RKO (cell line): ENCODE results near the gene KIF2A.

Experiments
- DNase-seq: peaks from one replicate; pipeline ENCODE4 v3.0.0-alpha.2; 2016; ENCODE audit warnings: low spot score

Gene KIF2A

GRCh38 chr5:62305715-62306322, at the start of gene KIF2A:
Gene KIF2A (plus strand): TSS chr5:62306206. CDS start chr5:62306473, 267 bp downstream.
- DNase-seq: peak; percentile 95

GRCh38 chr5:62257020-62257367, 49.0 kb upstream of the KIF2A start:
- no peak for DNase-seq

- DNase-seq: no peak
These were observed 47.4 kb upstream of the KIF2A start for GRCh38 chr5:62258654-62259053.

GRCh38 chr5:62259699-62260250, 46.2 kb upstream of the KIF2A start:
- no peak for DNase-seq

GRCh38 chr5:62260513-62260912, 45.5 kb upstream of the KIF2A start:
- DNase-seq: no peak

GRCh38 chr5:62263401-62263800, 42.6 kb upstream of the KIF2A start:
- DNase-seq: no peak

- DNase-seq: no peak
These were observed 40.3 kb upstream of the KIF2A start for GRCh38 chr5:62265648-62266112.

GRCh38 chr5:62266573-62266972, 39.4 kb upstream of the KIF2A start:
- DNase-seq: no peak

- peak; percentile 3 for DNase-seq
These were observed 37.8 kb upstream of the KIF2A start for GRCh38 chr5:62268234-62268633.

GRCh38 chr5:62268792-62269191, 37.2 kb upstream of the KIF2A start:
- no peak for DNase-seq

- DNase-seq: no peak
These were observed 34.6 kb upstream of the KIF2A start for GRCh38 chr5:62271370-62271769.

GRCh38 chr5:62271870-62272269, 34.1 kb upstream of the KIF2A start:
- no peak for DNase-seq

- no peak for DNase-seq
These were observed 32.3 kb upstream of the KIF2A start for GRCh38 chr5:62273687-62274086.

GRCh38 chr5:62275581-62275980, 30.4 kb upstream of the KIF2A start:
- DNase-seq: no peak

GRCh38 chr5:62281411-62281810, 24.6 kb upstream of the KIF2A start:
- no peak for DNase-seq

- no peak for DNase-seq
These were observed 23.9 kb upstream of the KIF2A start for GRCh38 chr5:62282064-62282463.

GRCh38 chr5:62283005-62283404, 23.0 kb upstream of the KIF2A start:
- DNase-seq: no peak

- no peak for DNase-seq
These were observed 22.1 kb upstream of the KIF2A start for GRCh38 chr5:62283861-62284260.

GRCh38 chr5:62284946-62285891, 20.8 kb upstream of the KIF2A start:
- DNase-seq: no peak

- no peak for DNase-seq
These were observed 19.2 kb upstream of the KIF2A start for GRCh38 chr5:62286834-62287233.

- DNase-seq: no peak
These were observed 18.8 kb upstream of the KIF2A start for GRCh38 chr5:62287237-62287636.

- no peak for DNase-seq
These were observed 17.9 kb upstream of the KIF2A start for GRCh38 chr5:62288118-62288517.

- no peak for DNase-seq
These were observed 16.2 kb upstream of the KIF2A start for GRCh38 chr5:62289813-62290212.
